Stimulated activated naive CD8-positive, alpha-beta T cell treated with anti-CD3 and anti-CD28 coated beads, Interleukin-15, amount 100 ng/mL, for 72 hours (primary cell): ENCODE data around the gene ATXN7L1.

Source experiments
- ATAC-seq: fragments of 150-1000 bp; cut with Tn5 transposase; 2 replicates; pipeline ENCODE4 v1.10.0; 2021; ENCODE audit warnings: mild to moderate bottlenecking, moderate library complexity
- DNase-seq, 2 donors: peaks; one replicate each; pipeline ENCODE4 v3.0.0; 2021 to 2022
- H3K27ac Mint-ChIP-seq, 2 donors: one replicate each; pipeline ENCODE4 v1.8.0; 2022; ENCODE audit warnings: mild to moderate bottlenecking in 2 of 2, mixed read lengths in 2 of 2, moderate library complexity in 2 of 2
- H3K27me3 Mint-ChIP-seq: one replicate; pipeline ENCODE4 v1.8.0; 2022; ENCODE audit warnings: mixed read lengths
- H3K4me1 Mint-ChIP-seq: one replicate; pipeline ENCODE4 v1.8.0; 2022; ENCODE audit warnings: mild to moderate bottlenecking, mixed read lengths
- H3K4me3 Mint-ChIP-seq, 2 donors: one replicate each; pipeline ENCODE4 v1.8.0; 2022; ENCODE audit warnings: mild to moderate bottlenecking in 2 of 2, mixed read lengths in 2 of 2, moderate library complexity in 1 of 2
- H3K9me3 Mint-ChIP-seq, 2 donors: one replicate each; pipeline ENCODE4 v1.8.0; 2022; ENCODE audit warnings: mixed read lengths in 2 of 2

ATXN7L1 gene, protein sequence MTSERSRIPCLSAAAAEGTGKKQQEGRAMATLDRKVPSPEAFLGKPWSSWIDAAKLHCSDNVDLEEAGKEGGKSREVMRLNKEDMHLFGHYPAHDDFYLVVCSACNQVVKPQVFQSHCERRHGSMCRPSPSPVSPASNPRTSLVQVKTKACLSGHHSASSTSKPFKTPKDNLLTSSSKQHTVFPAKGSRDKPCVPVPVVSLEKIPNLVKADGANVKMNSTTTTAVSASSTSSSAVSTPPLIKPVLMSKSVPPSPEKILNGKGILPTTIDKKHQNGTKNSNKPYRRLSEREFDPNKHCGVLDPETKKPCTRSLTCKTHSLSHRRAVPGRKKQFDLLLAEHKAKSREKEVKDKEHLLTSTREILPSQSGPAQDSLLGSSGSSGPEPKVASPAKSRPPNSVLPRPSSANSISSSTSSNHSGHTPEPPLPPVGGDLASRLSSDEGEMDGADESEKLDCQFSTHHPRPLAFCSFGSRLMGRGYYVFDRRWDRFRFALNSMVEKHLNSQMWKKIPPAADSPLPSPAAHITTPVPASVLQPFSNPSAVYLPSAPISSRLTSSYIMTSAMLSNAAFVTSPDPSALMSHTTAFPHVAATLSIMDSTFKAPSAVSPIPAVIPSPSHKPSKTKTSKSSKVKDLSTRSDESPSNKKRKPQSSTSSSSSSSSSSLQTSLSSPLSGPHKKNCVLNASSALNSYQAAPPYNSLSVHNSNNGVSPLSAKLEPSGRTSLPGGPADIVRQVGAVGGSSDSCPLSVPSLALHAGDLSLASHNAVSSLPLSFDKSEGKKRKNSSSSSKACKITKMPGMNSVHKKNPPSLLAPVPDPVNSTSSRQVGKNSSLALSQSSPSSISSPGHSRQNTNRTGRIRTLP

GRCh38 chr7:105876091-105876963, at the start of gene ATXN7L1:
ATXN7L1 (minus strand) TSS chr7:105876599; CDS start chr7:105876558, 41 bp downstream.
- DNase-seq (peak; percentile 83 to 88), ATAC-seq (peak; percentile 91)
- Mint-ChIP-seq H3K9me3 (no peaks in the 10 kb centered on the region), H3K4me3 (peak within 1 kb of the TSS; percentile 93 to 100), H3K4me1 (peaks cover 49% of the 10 kb centered on the region), H3K27ac (peak within 1 kb of the TSS; percentile 97 to 98), H3K27me3 (peaks cover 18% of the 10 kb centered on the region)

DNA sequence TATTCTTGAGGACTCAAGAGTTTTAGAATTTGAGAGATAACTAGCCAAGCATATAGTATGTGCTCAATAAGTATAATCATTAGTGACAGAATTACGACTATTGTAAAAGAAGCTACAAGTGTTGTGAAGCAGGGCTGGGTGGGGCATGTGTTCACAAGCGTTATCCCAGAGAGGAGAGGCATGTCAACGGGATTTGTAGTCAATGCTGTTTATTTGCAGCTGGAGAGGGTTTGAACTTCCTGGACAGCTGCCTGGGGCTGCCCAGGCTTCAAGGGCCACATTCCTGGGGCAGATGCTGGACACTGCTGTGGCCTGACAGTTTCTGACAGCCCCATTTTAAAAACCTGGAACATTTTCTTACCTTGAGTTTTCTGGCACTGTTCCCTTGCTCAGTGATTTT, 49.7 kb upstream of the ATXN7L1 start:
- peaks cover 52% of the 10 kb centered on the region for H3K4me1 Mint-ChIP-seq
- no peak for DNase-seq
- no peak overlapping the region for H3K4me3 Mint-ChIP-seq
- H3K27ac Mint-ChIP-seq = no peak overlapping the region
- H3K27me3 Mint-ChIP-seq = peaks cover 20% of the 10 kb centered on the region
- ATAC-seq = no peak
- peaks cover 5 to 11% of the 10 kb centered on the region in 2 donors for H3K9me3 Mint-ChIP-seq

GRCh38 chr7:105924945-105925344, 48.5 kb upstream of the ATXN7L1 start:
- DNase-seq (peak; percentile 57 to 78), ATAC-seq (peak; percentile 97)
- Mint-ChIP-seq H3K27ac (no peak overlapping the region), H3K4me3 (peak overlapping the region; percentile 36 to 63), H3K9me3 (peaks cover 5 to 11% of the 10 kb centered on the region in 2 donors), H3K4me1 (peaks cover 48% of the 10 kb centered on the region), H3K27me3 (peaks cover 15% of the 10 kb centered on the region)

GRCh38 chr7:105920766-105921165, 44.4 kb upstream of the ATXN7L1 start:
- Mint-ChIP-seq H3K4me3 (no peak overlapping the region), H3K27me3 (peaks cover 9% of the 10 kb centered on the region), H3K27ac (no peak overlapping the region), H3K4me1 (peaks cover 27% of the 10 kb centered on the region), H3K9me3 (peaks cover 5 to 11% of the 10 kb centered on the region in 2 donors)
- DNase-seq (no peak), ATAC-seq (no peak)

GRCh38 chr7:105917659-105918058, 41.3 kb upstream of the ATXN7L1 start:
- no peak overlapping the region for H3K4me3 Mint-ChIP-seq
- H3K4me1 Mint-ChIP-seq = no peaks in the 10 kb centered on the region
- DNase-seq (no peak), ATAC-seq (no peak)
- no peak overlapping the region for H3K27ac Mint-ChIP-seq
- H3K9me3 Mint-ChIP-seq = no peaks in the 10 kb centered on the region
- peaks cover 20% of the 10 kb centered on the region for H3K27me3 Mint-ChIP-seq

GRCh38 chr7:105916603-105917002, 40.2 kb upstream of the ATXN7L1 start:
- Mint-ChIP-seq H3K4me1 (no peaks in the 10 kb centered on the region), H3K9me3 (no peaks in the 10 kb centered on the region), H3K27me3 (peaks cover 20% of the 10 kb centered on the region), H3K4me3 (no peak overlapping the region), H3K27ac (no peak overlapping the region)
- DNase-seq (no peak), ATAC-seq (no peak)

DNA sequence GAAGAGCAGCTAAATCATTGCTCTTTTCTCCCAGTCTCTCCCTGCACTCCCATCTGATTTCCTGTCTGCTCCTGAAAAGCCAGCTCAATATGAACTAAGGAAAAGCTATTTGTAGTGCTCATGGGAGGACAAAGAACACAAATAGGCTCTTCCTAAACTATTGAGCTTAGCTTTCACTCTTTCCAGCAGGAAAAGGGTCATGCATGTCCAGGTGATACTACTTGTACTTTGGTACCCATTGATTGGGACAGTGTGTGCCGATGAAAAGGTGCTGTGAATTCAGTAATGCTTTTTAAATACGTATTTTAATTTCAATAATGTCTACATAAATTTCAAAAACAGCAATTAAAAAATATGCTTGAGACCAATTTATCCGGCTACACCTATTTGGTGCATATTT, 37.5 kb upstream of the ATXN7L1 start:
- H3K4me1 Mint-ChIP-seq = peaks cover 12% of the 10 kb centered on the region
- no peak overlapping the region for H3K4me3 Mint-ChIP-seq
- ATAC-seq (no peak), DNase-seq (no peak)
- no peak overlapping the region for H3K27ac Mint-ChIP-seq
- H3K9me3 Mint-ChIP-seq = peaks cover 5 to 7% of the 10 kb centered on the region in 2 donors
- H3K27me3 Mint-ChIP-seq = peaks cover 20% of the 10 kb centered on the region

DNA sequence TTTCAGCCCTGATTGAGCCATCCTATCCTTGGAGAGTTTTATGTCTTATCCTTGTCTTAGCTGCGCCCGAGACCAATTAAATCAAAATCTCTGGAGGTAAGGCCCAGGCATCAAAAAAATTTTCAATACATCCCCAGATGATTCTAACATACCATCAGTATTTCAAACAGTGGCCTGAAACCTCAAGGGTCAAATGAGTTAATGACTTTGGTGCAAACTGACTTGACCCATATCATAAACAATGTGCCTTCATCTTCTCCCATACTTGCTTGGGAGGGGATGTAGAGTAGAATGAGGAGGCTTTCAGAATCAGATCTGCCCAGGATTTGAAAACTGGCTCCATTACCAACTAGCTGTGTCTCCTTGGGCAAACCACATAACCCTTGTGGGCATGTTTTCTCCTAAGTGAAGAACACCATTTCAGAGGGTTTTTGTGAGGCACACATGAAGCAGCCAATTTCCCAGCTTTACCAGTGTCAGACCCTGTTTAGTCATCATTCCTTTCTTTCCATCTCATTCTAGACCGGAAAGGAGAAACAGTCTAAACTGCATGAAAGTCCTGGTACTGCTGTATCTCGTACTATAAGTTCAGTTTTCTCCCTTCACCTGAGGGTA, 35.7 kb upstream of the ATXN7L1 start:
- DNase-seq (no peak), ATAC-seq (no peak)
- Mint-ChIP-seq H3K27ac (no peak overlapping the region), H3K4me3 (no peak overlapping the region), H3K4me1 (peaks cover 12% of the 10 kb centered on the region), H3K27me3 (peaks cover 20% of the 10 kb centered on the region), H3K9me3 (peaks cover 5 to 7% of the 10 kb centered on the region in 2 donors)

DNA sequence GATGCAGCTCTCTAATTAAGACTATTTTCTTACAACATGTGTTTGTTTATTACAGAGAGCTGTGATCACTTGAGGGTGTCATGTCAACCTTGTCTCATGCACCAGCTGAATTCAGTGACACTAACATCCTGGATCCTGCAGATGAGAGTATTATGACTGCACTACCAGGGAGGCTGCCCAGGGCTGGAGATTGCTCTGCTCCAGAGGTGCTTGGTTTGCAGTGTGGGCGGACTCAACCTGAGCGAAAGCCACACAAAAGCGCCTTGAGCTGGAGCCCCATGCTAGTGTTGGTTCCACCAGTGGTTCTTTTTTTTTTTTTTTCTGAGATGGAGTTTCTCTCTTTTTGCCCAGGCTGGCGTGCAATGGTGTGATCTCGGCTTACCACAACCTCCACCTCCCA, 33.8 kb upstream of the ATXN7L1 start:
- peaks cover 12% of the 10 kb centered on the region for H3K4me1 Mint-ChIP-seq
- peak; percentile 94 for ATAC-seq
- H3K27ac Mint-ChIP-seq = no peak overlapping the region
- DNase-seq = peak; percentile 28 to 53
- peaks cover 5 to 7% of the 10 kb centered on the region in 2 donors for H3K9me3 Mint-ChIP-seq
- H3K4me3 Mint-ChIP-seq = no peak overlapping the region
- peaks cover 5% of the 10 kb centered on the region for H3K27me3 Mint-ChIP-seq

DNA sequence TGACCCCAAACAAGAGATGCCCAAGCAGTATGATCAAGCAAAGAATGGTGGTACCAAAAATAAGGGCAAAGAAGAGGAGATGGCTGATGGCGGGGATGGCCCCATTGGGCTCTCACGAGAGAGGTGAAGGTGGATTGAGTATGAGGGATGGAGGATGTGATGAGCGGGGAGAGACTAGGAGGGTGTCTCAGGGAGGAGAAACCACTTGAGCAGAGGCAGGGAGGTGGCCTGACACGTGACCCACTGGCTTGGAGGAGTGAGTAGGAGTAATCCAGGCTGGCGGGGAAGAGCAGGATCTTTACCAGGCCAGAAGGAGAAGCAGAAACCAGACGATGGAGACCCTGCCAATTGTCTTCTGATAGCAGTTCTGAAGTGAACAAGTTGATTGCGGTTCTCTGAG, 33.3 kb upstream of the ATXN7L1 start:
- no peak overlapping the region for H3K4me3 Mint-ChIP-seq
- peaks cover 5 to 7% of the 10 kb centered on the region in 2 donors for H3K9me3 Mint-ChIP-seq
- no peak for DNase-seq
- H3K27me3 Mint-ChIP-seq = peaks cover 1% of the 10 kb centered on the region
- peak; percentile 7 for ATAC-seq
- H3K4me1 Mint-ChIP-seq = peaks cover 12% of the 10 kb centered on the region
- H3K27ac Mint-ChIP-seq = peak overlapping the region in 1 of 2 donors; percentile 2

- DNase-seq = no peak
- peaks cover 5 to 7% of the 10 kb centered on the region in 2 donors for H3K9me3 Mint-ChIP-seq
- peaks cover 12% of the 10 kb centered on the region for H3K4me1 Mint-ChIP-seq
- no peak for ATAC-seq
- H3K27me3 Mint-ChIP-seq = no peaks in the 10 kb centered on the region
- no peak overlapping the region for H3K4me3 Mint-ChIP-seq
- no peak overlapping the region for H3K27ac Mint-ChIP-seq
These were observed 30.9 kb upstream of the ATXN7L1 start for GRCh38 chr7:105907129-105907846.

DNA sequence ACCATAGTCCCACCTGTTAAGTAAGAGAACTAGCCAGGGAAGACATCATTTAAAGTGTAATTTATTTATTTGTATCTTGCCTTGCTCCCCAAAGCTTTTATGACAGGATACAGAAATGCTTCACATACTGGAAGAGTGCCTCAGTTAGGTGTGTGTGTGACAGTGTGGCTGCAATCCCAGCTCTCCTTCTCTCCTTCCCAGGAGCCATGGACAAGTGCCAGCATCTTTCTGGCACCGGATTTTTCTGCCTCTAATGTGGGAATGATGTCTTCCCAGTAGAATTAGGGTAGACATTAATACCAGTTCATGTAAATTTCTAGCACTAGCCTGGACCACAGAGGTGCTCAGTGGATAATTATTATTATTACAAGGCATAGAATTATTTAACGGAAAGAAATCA, 30.3 kb upstream of the ATXN7L1 start:
- DNase-seq (no peak), ATAC-seq (no peak)
- Mint-ChIP-seq H3K27me3 (no peaks in the 10 kb centered on the region), H3K27ac (peak overlapping the region in 1 of 2 donors; percentile 5), H3K4me3 (no peak overlapping the region), H3K9me3 (peaks cover 5 to 7% of the 10 kb centered on the region in 2 donors), H3K4me1 (peaks cover 12% of the 10 kb centered on the region)

- no peaks in the 10 kb centered on the region for H3K27me3 Mint-ChIP-seq
- peaks cover 2 to 3% of the 10 kb centered on the region in 2 donors for H3K9me3 Mint-ChIP-seq
- peaks cover 12% of the 10 kb centered on the region for H3K4me1 Mint-ChIP-seq
- peak overlapping the region in 1 of 2 donors; percentile 5 for H3K27ac Mint-ChIP-seq
- H3K4me3 Mint-ChIP-seq = no peak overlapping the region
- no peak for DNase-seq
- ATAC-seq = no peak
These were observed 29.6 kb upstream of the ATXN7L1 start for GRCh38 chr7:105905910-105906568.
